Activated CD4-positive, alpha-beta T cell treated with anti-CD3 and anti-CD28 coated beads for 1 hour (primary cell): ENCODE measurements around the gene CMTM7.
A peak's percentile ranks its signal among the peaks of the same experiment; 100 is the strongest.

ENCODE experiments used
- DNase-seq: peaks from one replicate; pipeline ENCODE4 v3.0.0-alpha.2; 2020

The CMTM7 gene

GRCh38 chr3:32391643-32392535 is at the start of gene CMTM7:
TSS of gene CMTM7 (plus strand) at chr3:32391853. CDS start at chr3:32391907, 54 bp downstream.
- peak; percentile 34 for DNase-seq

GRCh38 chr3:32347343-32348125 is 44.1 kb upstream of the CMTM7 start:
- DNase-seq = no peak

- no peak for DNase-seq
Observed at GRCh38 chr3:32349184-32349583, 42.5 kb upstream of the CMTM7 start.

- no peak for DNase-seq
Observed at GRCh38 chr3:32352563-32352962, 39.1 kb upstream of the CMTM7 start.

GRCh38 chr3:32353351-32353750 is 38.3 kb upstream of the CMTM7 start:
- no peak for DNase-seq

- no peak for DNase-seq
Observed at GRCh38 chr3:32354362-32354778, 37.3 kb upstream of the CMTM7 start.

- DNase-seq = no peak
Observed at GRCh38 chr3:32355751-32356291, 35.8 kb upstream of the CMTM7 start.

GRCh38 chr3:32359766-32360492 is 31.7 kb upstream of the CMTM7 start:
- no peak for DNase-seq

GRCh38 chr3:32360493-32360827 is 31.2 kb upstream of the CMTM7 start:
- DNase-seq = no peak

- no peak for DNase-seq
Observed at GRCh38 chr3:32366638-32367397, 24.8 kb upstream of the CMTM7 start.

- no peak for DNase-seq
Observed at GRCh38 chr3:32367442-32367841, 24.2 kb upstream of the CMTM7 start.

- DNase-seq = no peak
Observed at GRCh38 chr3:32371461-32372212, 20.0 kb upstream of the CMTM7 start.

GRCh38 chr3:32372213-32372490 is 19.5 kb upstream of the CMTM7 start:
- DNase-seq = no peak

GRCh38 chr3:32373276-32373675 is 18.4 kb upstream of the CMTM7 start:
- DNase-seq = no peak

GRCh38 chr3:32373844-32374243 is 17.8 kb upstream of the CMTM7 start:
- DNase-seq = no peak

- DNase-seq = peak; percentile 26
Observed at GRCh38 chr3:32374788-32375595, 16.7 kb upstream of the CMTM7 start.

- no peak for DNase-seq
Observed at GRCh38 chr3:32375596-32375930, 16.1 kb upstream of the CMTM7 start.

GRCh38 chr3:32376115-32376514 is 15.5 kb upstream of the CMTM7 start:
- no peak for DNase-seq

- no peak for DNase-seq
Observed at GRCh38 chr3:32379831-32380500, 11.7 kb upstream of the CMTM7 start.

- DNase-seq = no peak
Observed at GRCh38 chr3:32381922-32382321, 9.7 kb upstream of the CMTM7 start.
